ENCODE results near the gene TMEM270. TPM values are rescaled to one million over a fixed set of nuclear protein-coding genes. Genes with fewer than 3 reads are reported as not detected.

The TMEM270 gene
- total RNA-seq, 6 donors from 2014 or later: not detected

GRCh38 chr7:73909996-73910395 is 49.0 kb downstream of the TMEM270 start:
- Histone ChIP-seq H3K27me3 (no peaks in the 10 kb centered on the region), H3K4me1 (peaks cover 3 to 8% (median 5%) of the 10 kb centered on the region in 4 donors), H3K4me3 (no peak overlapping the region), H3K36me3 (no peaks in the 10 kb centered on the region), H3K27ac (no peak overlapping the region), H3K9me3 (no peaks in the 10 kb centered on the region)
- WGBS, 2 donors: 81 to 89% methylated on average over 6 to 7 of the region's 7 CpGs
- ATAC-seq (ENCODE audit: low FRiP score in 2 of 2) (no peak), DNase-seq (no peak)
- no peak for TF ChIP-seq EP300 (IDR thresholded peaks at IDR 0.05)
- TF ChIP-seq CTCF (IDR thresholded peaks at IDR 0.05): no peak
- no peak for TF ChIP-seq POLR2AphosphoS5 (IDR thresholded peaks at IDR 0.05)
- TF ChIP-seq POLR2A (IDR thresholded peaks at IDR 0.05): no peak

- H3K4me1 ChIP-seq: peaks cover 3 to 8% (median 5%) of the 10 kb centered on the region in 4 donors
- no peaks in the 10 kb centered on the region for H3K27me3 ChIP-seq
- no peak overlapping the region for H3K27ac ChIP-seq
- no peak for DNase-seq
- ATAC-seq (ENCODE audit: low FRiP score in 2 of 2): no peak
- TF ChIP-seq EP300 (IDR thresholded peaks at IDR 0.05): no peak
- no peak for TF ChIP-seq CTCF (IDR thresholded peaks at IDR 0.05)
- TF ChIP-seq POLR2AphosphoS5 (IDR thresholded peaks at IDR 0.05): no peak
- TF ChIP-seq POLR2A (IDR thresholded peaks at IDR 0.05): no peak
- H3K4me3 ChIP-seq: no peak overlapping the region
- 85 to 96% methylated on average over 5 of the region's 5 CpGs for WGBS, 2 donors
- no peaks in the 10 kb centered on the region for H3K36me3 ChIP-seq
- no peaks in the 10 kb centered on the region for H3K9me3 ChIP-seq
These were observed 51.3 kb downstream of the TMEM270 start for GRCh38 chr7:73912223-73912622.

Other genes starting within 250 kb of the TMEM270 start
- gene MLXIPL, start 236.6 kb upstream of the TMEM270 start, total RNA-seq: 10 to 100 TPM in 5 of 6 donors, 1 to 10 TPM in 1; 8.1 to 39.8 (median 14.4) TPM
- 1 to 10 TPM; 1.0 to 4.3 (median 1.5) TPM for gene VPS37D, start 193.3 kb upstream of the TMEM270 start, total RNA-seq
- 10 to 100 TPM in 4 of 6 donors, 1 to 10 TPM in 2; 6.9 to 13.1 (median 10.3) TPM for gene DNAJC30, start 177.7 kb upstream of the TMEM270 start, total RNA-seq
- gene BUD23, start 177.6 kb upstream of the TMEM270 start, total RNA-seq: 10 to 100 TPM; 19.9 to 52.3 (median 48.8) TPM
- 10 to 100 TPM in 2 of 6 donors, 1 to 10 TPM in 4; 4.1 to 16.9 (median 5.9) TPM for gene STX1A, start 141.5 kb upstream of the TMEM270 start, total RNA-seq
- 10 to 100 TPM; 13.6 to 35.3 (median 28.2) TPM for gene ABHD11, start 122.4 kb upstream of the TMEM270 start, total RNA-seq
- gene CLDN3, start 90.9 kb upstream of the TMEM270 start, total RNA-seq: 10 to 100 TPM; 21.9 to 95.0 (median 43.9) TPM
- 100 to 1,000 TPM in 5 of 6 donors, 10 to 100 TPM in 1; 88.0 to 231 (median 169) TPM for gene CLDN4, start 30.2 kb upstream of the TMEM270 start, total RNA-seq
- gene METTL27, start 18.6 kb upstream of the TMEM270 start, total RNA-seq: 10 to 100 TPM in 2 of 6 donors, 1 to 10 TPM in 4; 3.0 to 23.0 (median 7.2) TPM
- gene ELN, start 167.0 kb downstream of the TMEM270 start, total RNA-seq: 100 to 1,000 TPM in 5 of 6 donors, 10 to 100 TPM in 1; 24.4 to 582 (median 229) TPM
- 10 to 100 TPM; 15.9 to 51.9 (median 33.0) TPM for gene LIMK1, start 222.6 kb downstream of the TMEM270 start, total RNA-seq